Left lung (tissue), 10 donors: Measurements from ENCODE around the gene KANSL3. TPM values are rescaled to one million over a fixed set of nuclear protein-coding genes. Genes with fewer than 3 reads are reported as not detected.
A peak's percentile ranks its signal among the peaks of the same experiment; 100 is the strongest.

Source experiments
- ATAC-seq: fragments of 200-7000 bp; cut with Tn5 transposase; one replicate; pipeline ENCODE4 v1.9.1; 2020; ENCODE audit warnings: moderate library complexity
- DNase-seq, 4 donors: peaks; one replicate each; pipeline ENCODE4 v3.0.0-alpha.2; 2013 to 2020
- H3K27ac ChIP-seq, 2 donors: fragments of 200-600 bp; sonication (generic) in 1 of 2; one replicate each; pipeline versions ENCODE4 v1.5.0 to v1.8.0; 2020 to 2021
- H3K27me3 ChIP-seq, 2 donors: fragments of 200-600 bp; sonication (generic) in 1 of 2; one replicate each; pipeline versions ENCODE4 v1.5.0 to v1.8.0; 2020 to 2021
- H3K36me3 ChIP-seq, 2 donors: fragments of 200-600 bp; sonication (generic) in 1 of 2; one replicate each; pipeline versions ENCODE4 v1.5.0 to v1.8.0; 2020 to 2021
- H3K4me1 ChIP-seq, 2 donors: fragments of 200-600 bp; one replicate each; pipeline ENCODE4 v1.8.0; 2021
- H3K4me3 ChIP-seq, 2 donors: fragments of 200-600 bp; sonication (generic) in 1 of 2; one replicate each; pipeline versions ENCODE4 v1.5.0 to v1.8.0; 2020 to 2021; ENCODE audit warnings: mild to moderate bottlenecking in 1 of 2
- H3K9me3 ChIP-seq, 2 donors: fragments of 200-600 bp; sonication (generic) in 1 of 2; one replicate each; pipeline versions ENCODE4 v1.5.0 to v1.8.0; 2020 to 2021
- CTCF ChIP-seq, 2 donors: fragments of 200-600 bp; sonication (generic) in 1 of 2; IDR thresholded peaks; one replicate each; pipeline versions ENCODE4 v1.5.0 to v1.8.0; 2021; ENCODE audit warnings: antibody characterized with exemption in 2 of 2
- intact Hi-C, 2 donors: fragments of 100-400 bp; cut with DNase I; formaldehyde crosslinking; loops; one replicate each; pipeline versions ENCODE4 v1.11.2 to v1.14.2; 2022
- polyA plus RNA-seq, 6 donors: library from polyadenylated mRNA; unstranded; fragments of 120-200 nt; gene quantifications; one replicate each; pipeline ENCODE4 v1.2.1, GENCODE V29; 2013; ENCODE audit not compliant: insufficient read length in 6 of 6
- total RNA-seq, 2 donors: library from RNA; stranded (reverse); fragmentation: NEBNext Ultra II Directional; extraction: Animal tissue kit (Norgen Biotek cat#: 25700); gene quantifications; one replicate each; pipeline ENCODE4 v1.2.1, GENCODE V29; 2021
- donor health status: DM: no; HTN: yes; CAD: no.
- donor health status: DM: no; HTN: no; CAD: no.

KANSL3 gene
- total and polyA plus RNA-seq, 8 donors, result 39.9 to 61.5 (median 55.0) TPM

GRCh38 chr2:96663829-96664228, 25.7 kb upstream of the KANSL3 start:
- Histone ChIP-seq H3K36me3 (no peaks in the 10 kb centered on the region), H3K4me3 (no peak overlapping the region), H3K27me3 (no peaks in the 10 kb centered on the region), H3K4me1 (peaks cover 7 to 17% of the 10 kb centered on the region in 2 donors), H3K27ac (peak overlapping the region in 1 of 2 donors; percentile 66), H3K9me3 (peaks cover 0 to 5% of the 10 kb centered on the region in 2 donors)
- peak; percentile 78 for ATAC-seq
- DNase-seq, result peak in 1 of 4 donors; percentile 54
- intact Hi-C loops, result no loop called here
- no peak for TF ChIP-seq CTCF (IDR thresholded peaks at IDR 0.05)

GRCh38 chr2:96663177-96663576, 25.1 kb upstream of the KANSL3 start:
- Histone ChIP-seq H3K4me3 (no peak overlapping the region), H3K36me3 (no peaks in the 10 kb centered on the region), H3K27ac (peak overlapping the region in 1 of 2 donors; percentile 19), H3K9me3 (peaks cover 0 to 5% of the 10 kb centered on the region in 2 donors), H3K4me1 (peaks cover 7 to 17% of the 10 kb centered on the region in 2 donors), H3K27me3 (no peaks in the 10 kb centered on the region)
- peak; percentile 24 for ATAC-seq
- TF ChIP-seq CTCF (IDR thresholded peaks at IDR 0.05), result no peak
- intact Hi-C loops, result no loop called here
- peak in 1 of 4 donors; percentile 21 for DNase-seq

GRCh38 chr2:96662360-96662759, 24.2 kb upstream of the KANSL3 start:
- intact Hi-C loops, result no loop called here
- Histone ChIP-seq H3K27me3 (no peaks in the 10 kb centered on the region), H3K36me3 (no peaks in the 10 kb centered on the region), H3K4me1 (peaks cover 7 to 17% of the 10 kb centered on the region in 2 donors), H3K27ac (no peak overlapping the region), H3K9me3 (peaks cover 0 to 5% of the 10 kb centered on the region in 2 donors), H3K4me3 (no peak overlapping the region)
- no peak for DNase-seq
- ATAC-seq, result no peak
- no peak for TF ChIP-seq CTCF (IDR thresholded peaks at IDR 0.05)

GRCh38 chr2:96661324-96661723, 23.2 kb upstream of the KANSL3 start:
- peaks cover 7 to 23% of the 10 kb centered on the region in 2 donors for H3K4me1 ChIP-seq
- no peak for TF ChIP-seq CTCF (IDR thresholded peaks at IDR 0.05)
- no peak overlapping the region for H3K27ac ChIP-seq
- no peak overlapping the region for H3K4me3 ChIP-seq
- no peak for DNase-seq
- intact Hi-C loops, result no loop called here
- H3K27me3 ChIP-seq, result no peaks in the 10 kb centered on the region
- no peak for ATAC-seq
- no peaks in the 10 kb centered on the region for H3K36me3 ChIP-seq
- H3K9me3 ChIP-seq, result peaks cover 0 to 5% of the 10 kb centered on the region in 2 donors

GRCh38 chr2:96656540-96656939, 18.4 kb upstream of the KANSL3 start:
- Histone ChIP-seq H3K4me3 (no peak overlapping the region), H3K36me3 (no peaks in the 10 kb centered on the region), H3K9me3 (no peaks in the 10 kb centered on the region), H3K4me1 (peaks cover 0 to 12% of the 10 kb centered on the region in 2 donors), H3K27me3 (no peaks in the 10 kb centered on the region), H3K27ac (no peak overlapping the region)
- DNase-seq (no peak), ATAC-seq (no peak)
- intact Hi-C loops, result no loop called here
- TF ChIP-seq CTCF (IDR thresholded peaks at IDR 0.05), result no peak
